OCI-LY7 (cell line): ENCODE measurements around the gene MRPL10.
A peak's percentile ranks its signal among the peaks of the same experiment; 100 is the strongest.

ENCODE experiments used
- CTCF ChIP-seq: fragments of 200-600 bp; sonication (generic); conservative IDR thresholded peaks from 2 replicates; pipeline ENCODE4 v1.5.1; 2014; ENCODE audit warnings: mild to moderate bottlenecking, antibody characterized with exemption, low read length, moderate library complexity, mixed read lengths
- EZH2phosphoT487 ChIP-seq: fragments of 200-600 bp; sonication (generic); IDR thresholded peaks from 2 replicates; pipeline ENCODE4 v1.6.1; 2018; ENCODE audit warnings: low read depth, borderline replicate concordance, mild to moderate bottlenecking, mixed run types, antibody characterized with exemption, low read length, moderate library complexity, mixed read lengths

- peak; percentile 80 for TF ChIP-seq CTCF
- no peak for TF ChIP-seq EZH2phosphoT487
These were observed 9.6 kb downstream of the MRPL10 start, which contains the start of gene OSBPL7 for GRCh38 chr17:47821424-47822391.
